CD4-positive, alpha-beta T cell (primary cell): ENCODE measurements around the gene CNGA3. TPM values are rescaled to one million over a fixed set of nuclear protein-coding genes. Genes with fewer than 3 reads are reported as not detected.

Experiments
- ATAC-seq: fragments of 200-7000 bp; cut with Tn5 transposase; one replicate; pipeline ENCODE4 v1.10.0; 2022; ENCODE audit warnings: mild to moderate bottlenecking; ENCODE audit not compliant: poor library complexity
- CTCF ChIA-PET: fragments of 350-600 bp; sonication (Branson Sonifier 250); formaldehyde crosslinking; loops from one replicate; lab custom pipeline; 2021; ENCODE audit warnings: antibody characterized with exemption, inconsistent platforms; lab: Charles Lee
- POLR2A ChIA-PET: fragments of 350-600 bp; sonication (Branson Sonifier 250); formaldehyde crosslinking; loops from one replicate; lab custom pipeline; 2021; ENCODE audit warnings: antibody characterized with exemption, inconsistent platforms; lab: Charles Lee
- DNase-seq, 14 experiments: peaks; one replicate each; pipeline ENCODE4 v3.0.0-alpha.2; 2013 to 2020; ENCODE audit warnings: mixed read lengths in 2 of 14
- H3K27ac ChIP-seq, 2 donors: one replicate each; pipeline versions ENCODE4 v1.5.1 to v1.7.0; 2013; ENCODE audit warnings: low read length in 2 of 2, low read depth in 1 of 2, mild to moderate bottlenecking in 1 of 2
- H3K27me3 ChIP-seq, 2 experiments: 1 replicate in 1 of 2; 2 replicates in 1 of 2; pipeline versions ENCODE4 v1.6.1 to v1.7.0; 2013; ENCODE audit warnings: low read length in 2 of 2, control low read depth in 1 of 2, mild to moderate bottlenecking in 1 of 2, moderate library complexity in 1 of 2; ENCODE audit not compliant: insufficient read depth in 2 of 2, control insufficient read depth in 1 of 2
- H3K36me3 ChIP-seq: one replicate; pipeline ENCODE4 v1.6.1; 2013; ENCODE audit warnings: low read length, control low read depth; ENCODE audit not compliant: insufficient read depth
- H3K4me1 ChIP-seq: one replicate; pipeline ENCODE4 v1.6.1; 2013; ENCODE audit warnings: low read length, control low read depth; ENCODE audit not compliant: insufficient read depth
- H3K4me3 ChIP-seq: one replicate; pipeline ENCODE4 v1.5.1; 2013; ENCODE audit warnings: mild to moderate bottlenecking, low read length, moderate library complexity
- H3K9me3 ChIP-seq, 2 experiments: 1 replicate in 1 of 2; 2 replicates in 1 of 2; pipeline versions ENCODE4 v1.6.1 to v1.7.0; 2013; ENCODE audit warnings: low read length in 2 of 2, mild to moderate bottlenecking in 2 of 2, control low read depth in 1 of 2, moderate library complexity in 1 of 2; ENCODE audit not compliant: control insufficient read depth in 1 of 2, insufficient read depth in 1 of 2
- H3K27ac Mint-ChIP-seq: one replicate; pipeline ENCODE4 v1.8.0; 2020; ENCODE audit warnings: mixed read lengths
- H3K27me3 Mint-ChIP-seq: one replicate; pipeline ENCODE4 v1.8.0; 2021; ENCODE audit warnings: mixed read lengths
- H3K36me3 Mint-ChIP-seq: one replicate; pipeline ENCODE4 v1.8.0; 2021; ENCODE audit warnings: low read depth, mixed read lengths
- H3K4me1 Mint-ChIP-seq: one replicate; pipeline ENCODE4 v1.8.0; 2021; ENCODE audit warnings: low read depth, mixed read lengths
- H3K4me3 Mint-ChIP-seq: one replicate; pipeline ENCODE4 v1.8.0; 2020; ENCODE audit warnings: mild to moderate bottlenecking, mixed read lengths
- H3K9me3 Mint-ChIP-seq: one replicate; pipeline ENCODE4 v1.8.0; 2020; ENCODE audit warnings: mixed read lengths
- CTCF ChIP-seq: fragments of 200-600 bp; IDR thresholded peaks from one replicate; pipeline ENCODE4 v1.8.0; 2022; ENCODE audit warnings: antibody characterized with exemption, mild to moderate bottlenecking
- intact Hi-C, 2 experiments: fragments of 100-400 bp; cut with DNase I in 1 of 2; cut with micrococcal nuclease in 1 of 2; formaldehyde crosslinking; loops; one replicate each; pipeline versions ENCODE4 v1.15.1 to v1.9.0; 2023 to 2025; cut with DNase I, micrococcal nuclease
- total RNA-seq, 174 experiments: library from RNA in 2 of 174; stranded (reverse) in 2 of 174; gene quantifications; one replicate each; pipeline ENCODE4 v1.2.3 and lab custom pipeline; 2021 to 2026

CNGA3 gene
- total RNA-seq, 2 experiments from 2014 or later, result not detected

GRCh38 chr2:98445683-98446581 is 99.7 kb downstream of the CNGA3 start:
- Mint-ChIP-seq H3K36me3 (peaks cover 26% of the 10 kb centered on the region), H3K27ac (peak overlapping the region; percentile 90), H3K4me1 (peaks cover 65% of the 10 kb centered on the region), H3K27me3 (no peaks in the 10 kb centered on the region), H3K9me3 (no peaks in the 10 kb centered on the region), H3K4me3 (peak overlapping the region; percentile 96)
- POLR2A ChIA-PET, result interaction anchor here (1.4 to 13.0 kb wide), 4 partner anchors 19 to 42 kb away, joined by 4 to 213 read pairs (median 12); no protein-coding TSS in a partner anchor
- DNase-seq (peak in 7 of 14 experiments; percentile 32 to 69 (median 56)), ATAC-seq (no peak)
- Histone ChIP-seq H3K36me3 (no peaks in the 10 kb centered on the region), H3K4me1 (peaks cover 36% of the 10 kb centered on the region), H3K9me3 (no peaks in the 10 kb centered on the region), H3K27ac (peak overlapping the region; percentile 53 to 72), H3K27me3 (no peaks in the 10 kb centered on the region), H3K4me3 (peak overlapping the region; percentile 94)
- CTCF ChIA-PET, result interaction anchor here (0.9 to 1.9 kb wide), 9 partner anchors 10 to 59 kb away, joined by 3 to 11 read pairs (median 3); no protein-coding TSS in a partner anchor
- intact Hi-C loops, result loop anchor here (2.0 to 5.0 kb wide), 5 partner anchors 34 to 1041 kb away; no protein-coding TSS in a partner anchor
- no peak for TF ChIP-seq CTCF

DNA sequence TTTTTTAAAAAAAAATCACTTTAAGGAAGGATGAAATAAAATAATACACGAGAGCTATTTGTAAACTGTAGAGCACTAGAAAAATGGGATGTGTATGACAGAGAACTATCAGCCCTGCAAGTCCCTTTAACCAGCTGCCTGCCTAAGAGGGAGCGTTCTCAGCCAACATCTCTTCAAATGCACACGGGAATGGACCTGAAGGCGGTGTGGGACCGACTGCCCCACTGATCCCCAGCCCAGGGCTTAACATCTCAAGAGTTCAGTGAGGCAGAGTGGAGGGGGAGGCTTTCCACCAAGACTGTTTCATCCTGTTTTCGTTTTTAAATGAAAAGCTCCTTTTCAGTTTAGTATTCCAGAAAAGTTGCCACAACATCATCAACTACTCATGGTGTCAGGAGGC is 100.6 kb downstream of the CNGA3 start:
- TF ChIP-seq CTCF, result no peak
- peak overlapping the region; percentile 94 for H3K4me3 ChIP-seq
- ATAC-seq (no peak), DNase-seq (no peak)
- no peaks in the 10 kb centered on the region for H3K9me3 ChIP-seq
- Mint-ChIP-seq H3K4me1 (peaks cover 74% of the 10 kb centered on the region), H3K27me3 (no peaks in the 10 kb centered on the region), H3K27ac (peak overlapping the region; percentile 90), H3K4me3 (peak overlapping the region; percentile 96), H3K36me3 (peaks cover 26% of the 10 kb centered on the region), H3K9me3 (no peaks in the 10 kb centered on the region)
- ChIA-PET POLR2A (interaction anchor here (0.7 to 13.0 kb wide), 5 partner anchors 8 to 41 kb away, joined by 4 to 213 read pairs (median 9); no protein-coding TSS in a partner anchor), CTCF (interaction anchor here (0.6 to 1.9 kb wide), 11 partner anchors 9 to 210 kb away, joined by 3 to 11 read pairs (median 3); no protein-coding TSS in a partner anchor)
- H3K27ac ChIP-seq, result peak overlapping the region; percentile 53 to 72
- H3K27me3 ChIP-seq, result no peaks in the 10 kb centered on the region
- peaks cover 45% of the 10 kb centered on the region for H3K4me1 ChIP-seq
- intact Hi-C loops, result loop anchor here (5.0 kb wide), 3 partner anchors 35 to 1040 kb away; no protein-coding TSS in a partner anchor
- H3K36me3 ChIP-seq, result no peaks in the 10 kb centered on the region

Other genes starting within 250 kb of the CNGA3 start
- gene INPP4A, start 98.4 kb downstream of the CNGA3 start, total RNA-seq, result 10 to 100 TPM; 86.4 to 89.2 TPM